M059J (cell line): ENCODE results near the gene CFAP299. TPM values are rescaled to one million over a fixed set of nuclear protein-coding genes. Genes with fewer than 3 reads are reported as not detected.

ENCODE experiments used
- DNase-seq: peaks from one replicate; pipeline ENCODE4 v3.0.0-alpha.2; 2012; ENCODE audit warnings: low read depth
- total RNA-seq: library from RNA; depleted of rRNA; stranded (reverse); fragments of >200 nt; shearing (Covaris generic); gene quantifications from 2 replicates; pipeline ENCODE4 v1.2.3, GENCODE V29; 2014

Gene CFAP299
- total RNA-seq, 1 experiment from 2014 or later, result not detected

GRCh38 chr4:80507507-80507906 is 172.0 kb downstream of the CFAP299 start:
- no peak for DNase-seq

GRCh38 chr4:80515496-80515895 is 180.0 kb downstream of the CFAP299 start:
- DNase-seq, result no peak

GRCh38 chr4:80521438-80521837 is 185.9 kb downstream of the CFAP299 start:
- no peak for DNase-seq

- no peak for DNase-seq
These were observed 191.2 kb downstream of the CFAP299 start for GRCh38 chr4:80526697-80527096.

- no peak for DNase-seq
These were observed 193.5 kb downstream of the CFAP299 start for GRCh38 chr4:80529026-80529425.

GRCh38 chr4:80532674-80533333 is 197.3 kb downstream of the CFAP299 start:
- no peak for DNase-seq

GRCh38 chr4:80535551-80535950 is 200.0 kb downstream of the CFAP299 start:
- peak; percentile 33 for DNase-seq

- peak; percentile 52 for DNase-seq
These were observed 202.9 kb downstream of the CFAP299 start for GRCh38 chr4:80538276-80538926.

GRCh38 chr4:80539190-80539589 is 203.7 kb downstream of the CFAP299 start:
- DNase-seq, result no peak

GRCh38 chr4:80540349-80540748 is 204.8 kb downstream of the CFAP299 start:
- DNase-seq, result no peak

GRCh38 chr4:80540785-80541469 is 205.4 kb downstream of the CFAP299 start:
- DNase-seq, result peak; percentile 17

GRCh38 chr4:80542747-80543146 is 207.2 kb downstream of the CFAP299 start:
- DNase-seq, result no peak

- DNase-seq, result no peak
These were observed 224.8 kb downstream of the CFAP299 start for GRCh38 chr4:80560337-80560736.

- DNase-seq, result no peak
These were observed 230.8 kb downstream of the CFAP299 start for GRCh38 chr4:80566203-80566872.

GRCh38 chr4:80568891-80569290 is 233.4 kb downstream of the CFAP299 start:
- DNase-seq, result no peak

GRCh38 chr4:80576796-80577195 is 241.3 kb downstream of the CFAP299 start:
- no peak for DNase-seq

GRCh38 chr4:80578001-80578400 is 242.5 kb downstream of the CFAP299 start:
- DNase-seq, result no peak

GRCh38 chr4:80585542-80585941 is 250.0 kb downstream of the CFAP299 start:
- DNase-seq, result no peak

GRCh38 chr4:80586716-80587115 is 251.2 kb downstream of the CFAP299 start:
- DNase-seq, result no peak

- DNase-seq, result no peak
These were observed 252.4 kb downstream of the CFAP299 start for GRCh38 chr4:80587871-80588385.

GRCh38 chr4:80592950-80593349 is 257.4 kb downstream of the CFAP299 start:
- DNase-seq, result no peak

GRCh38 chr4:80594701-80595100 is 259.2 kb downstream of the CFAP299 start:
- DNase-seq, result no peak
